Fibroblast of lung (primary cell): ENCODE measurements around the gene TCTN3. TPM values are rescaled to one million over a fixed set of nuclear protein-coding genes. Genes with fewer than 3 reads are reported as not detected.
"Not testable (repeated sequence)": the region's sequence is repeated elsewhere in the genome, so short reads cannot be mapped to it uniquely, and the experiment has no call there.

Experiments used
- DNase-seq, 2 donors: peaks; one replicate each; pipeline versions ENCODE4 v3.0.0 to v3.0.0-alpha.2; 2010; ENCODE audit warnings: low read depth in 2 of 2
- H2AFZ ChIP-seq: 2 replicates; pipeline ENCODE4 v1.5.1; 2012; ENCODE audit warnings: low read length, control low read depth, inconsistent platforms
- H3K27ac ChIP-seq: 2 replicates; pipeline ENCODE4 v1.5.1; 2011; ENCODE audit warnings: low read length, control low read depth; ENCODE audit not compliant: insufficient read depth
- H3K27me3 ChIP-seq: 2 replicates; pipeline ENCODE4 v1.5.1; 2011; ENCODE audit warnings: mild to moderate bottlenecking, low read length; ENCODE audit not compliant: control insufficient read depth, insufficient read depth
- H3K36me3 ChIP-seq: 2 replicates; pipeline ENCODE4 v1.5.1; 2011; ENCODE audit warnings: low read length; ENCODE audit not compliant: control insufficient read depth, insufficient read depth
- H3K4me1 ChIP-seq: 2 replicates; pipeline ENCODE4 v1.5.1; 2011; ENCODE audit warnings: low read length; ENCODE audit not compliant: control insufficient read depth, insufficient read depth; ENCODE audit errors: extremely low read depth
- H3K4me2 ChIP-seq: 2 replicates; pipeline ENCODE4 v1.5.1; 2011; ENCODE audit warnings: low read length, control low read depth; ENCODE audit not compliant: insufficient read depth; ENCODE audit errors: extremely low read depth
- H3K4me3 ChIP-seq, 4 experiments: fragments of 200-600 bp in 1 of 4; sonication (generic) in 1 of 4; replicated peaks in 1 of 4; 2 replicates each; pipeline ENCODE4 v1.5.1; 2011 to 2016; ENCODE audit warnings: low read length in 4 of 4, low read depth in 3 of 4, mild to moderate bottlenecking in 3 of 4, control low read depth in 2 of 4, inconsistent platforms in 1 of 4, mixed read lengths in 1 of 4; ENCODE audit not compliant: insufficient read depth in 1 of 4; ENCODE audit errors: control extremely low read depth in 1 of 4
- H3K79me2 ChIP-seq: 2 replicates; pipeline ENCODE4 v1.5.1; 2012; ENCODE audit warnings: mild to moderate bottlenecking, low read length, inconsistent platforms; ENCODE audit not compliant: control insufficient read depth, insufficient read depth
- H3K9ac ChIP-seq: 2 replicates; pipeline ENCODE4 v1.5.1; 2011; ENCODE audit warnings: mild to moderate bottlenecking, low read length, control low read depth; ENCODE audit not compliant: insufficient read depth
- H3K9me3 ChIP-seq: 2 replicates; pipeline ENCODE4 v1.5.1; 2012; ENCODE audit warnings: low read depth, low read length; ENCODE audit not compliant: control insufficient read depth, insufficient read depth
- H4K20me1 ChIP-seq: 2 replicates; pipeline ENCODE4 v1.5.1; 2011; ENCODE audit warnings: low read length; ENCODE audit not compliant: control insufficient read depth, insufficient read depth; ENCODE audit errors: extremely low read depth
- EZH2 ChIP-seq: IDR thresholded peaks from 2 replicates; pipeline ENCODE4 v1.5.1; 2012; ENCODE audit warnings: low read length, control low read depth, mild to moderate bottlenecking; ENCODE audit errors: missing control alignments
- polyA plus RNA-seq, 2 donors: library from polyadenylated mRNA; depleted of rRNA in 1 of 2; stranded (reverse) in 1 of 2; unstranded in 1 of 2; fragments of >200 nt; gene quantifications; 2 replicates each; pipeline ENCODE4 v1.2.1, GENCODE V29; 2011 to 2012; ENCODE audit warnings: missing spikeins in 1 of 2
- total RNA-seq: library from RNA; depleted of rRNA; stranded (reverse); fragments of >200 nt; gene quantifications from 2 replicates; pipeline ENCODE4 v1.2.1, GENCODE V29; 2014
- TF ChIP-seq, protein P1 (sequence below), 2 donors: IDR thresholded peaks in 1 of 2; conservative IDR thresholded peaks in 1 of 2; 1 replicate in 1 of 2; 2 replicates in 1 of 2; pipeline ENCODE4 v1.5.1; 2011 to 2012; ENCODE audit warnings: low read length in 2 of 2, control low read depth in 1 of 2, inconsistent platforms in 1 of 2, low read depth in 1 of 2, mild to moderate bottlenecking in 1 of 2

The TCTN3 gene
- total and polyA plus RNA-seq, 2 donors (not counting 1 experiment from before 2014, with no cell fraction given), result 42.8 to 50.1 TPM

DNA sequence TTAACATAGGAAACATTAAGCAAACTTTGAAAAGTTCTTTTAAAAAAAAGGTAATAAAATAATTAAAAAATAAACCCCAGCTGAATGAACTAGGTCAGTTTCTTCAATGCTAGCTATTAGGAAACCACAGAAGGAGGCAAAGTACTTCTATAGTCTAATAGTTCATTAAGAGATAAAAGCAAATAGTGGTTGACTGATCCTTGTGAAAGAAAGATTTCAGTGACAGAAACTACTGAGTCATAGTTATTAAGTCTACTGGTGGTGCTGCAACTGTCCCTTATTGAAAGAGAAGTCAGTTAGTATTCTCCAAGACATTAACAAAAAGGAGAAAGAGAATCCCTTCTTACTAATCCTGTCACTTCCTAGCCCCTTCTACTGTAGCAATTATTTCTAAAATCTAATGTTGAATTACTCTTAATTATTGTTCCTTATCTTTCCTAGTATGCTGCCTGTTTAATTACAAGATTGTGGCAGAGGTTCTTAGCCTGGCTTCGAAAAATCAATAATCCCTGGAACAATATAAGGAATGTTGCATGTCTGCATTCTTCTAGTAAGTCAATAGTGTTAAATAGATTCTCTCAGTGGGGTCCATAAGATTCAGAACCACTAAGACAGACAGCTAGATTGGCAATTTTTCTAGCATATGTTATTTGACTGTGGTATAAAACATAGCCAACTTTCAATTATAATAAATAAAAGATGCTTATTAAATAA lies 18.2 kb downstream of the TCTN3 start:
- TF ChIP-seq, protein P1, sequence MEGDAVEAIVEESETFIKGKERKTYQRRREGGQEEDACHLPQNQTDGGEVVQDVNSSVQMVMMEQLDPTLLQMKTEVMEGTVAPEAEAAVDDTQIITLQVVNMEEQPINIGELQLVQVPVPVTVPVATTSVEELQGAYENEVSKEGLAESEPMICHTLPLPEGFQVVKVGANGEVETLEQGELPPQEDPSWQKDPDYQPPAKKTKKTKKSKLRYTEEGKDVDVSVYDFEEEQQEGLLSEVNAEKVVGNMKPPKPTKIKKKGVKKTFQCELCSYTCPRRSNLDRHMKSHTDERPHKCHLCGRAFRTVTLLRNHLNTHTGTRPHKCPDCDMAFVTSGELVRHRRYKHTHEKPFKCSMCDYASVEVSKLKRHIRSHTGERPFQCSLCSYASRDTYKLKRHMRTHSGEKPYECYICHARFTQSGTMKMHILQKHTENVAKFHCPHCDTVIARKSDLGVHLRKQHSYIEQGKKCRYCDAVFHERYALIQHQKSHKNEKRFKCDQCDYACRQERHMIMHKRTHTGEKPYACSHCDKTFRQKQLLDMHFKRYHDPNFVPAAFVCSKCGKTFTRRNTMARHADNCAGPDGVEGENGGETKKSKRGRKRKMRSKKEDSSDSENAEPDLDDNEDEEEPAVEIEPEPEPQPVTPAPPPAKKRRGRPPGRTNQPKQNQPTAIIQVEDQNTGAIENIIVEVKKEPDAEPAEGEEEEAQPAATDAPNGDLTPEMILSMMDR (conservative IDR thresholded peaks at IDR 0.05 in 1 of 2, IDR thresholded peaks at IDR 0.05 in 1 of 2; ENCODE audit: low read depth in 1 of 2, low read length in 2 of 2), result no peak
- no peak for TF ChIP-seq EZH2
- Histone ChIP-seq H3K27ac (no peak overlapping the region), H3K9me3 (no peaks in the 10 kb centered on the region), H3K36me3 (no peaks in the 10 kb centered on the region), H3K4me3 (no peak overlapping the region), H3K4me2 (no peak overlapping the region), H3K4me1 (no peaks in the 10 kb centered on the region), H4K20me1 (no peaks in the 10 kb centered on the region), H3K9ac (no peak overlapping the region), H2AFZ (no peak overlapping the region), H3K79me2 (no peaks in the 10 kb centered on the region), H3K27me3 (no peaks in the 10 kb centered on the region)
- DNase-seq, result no peak

DNA sequence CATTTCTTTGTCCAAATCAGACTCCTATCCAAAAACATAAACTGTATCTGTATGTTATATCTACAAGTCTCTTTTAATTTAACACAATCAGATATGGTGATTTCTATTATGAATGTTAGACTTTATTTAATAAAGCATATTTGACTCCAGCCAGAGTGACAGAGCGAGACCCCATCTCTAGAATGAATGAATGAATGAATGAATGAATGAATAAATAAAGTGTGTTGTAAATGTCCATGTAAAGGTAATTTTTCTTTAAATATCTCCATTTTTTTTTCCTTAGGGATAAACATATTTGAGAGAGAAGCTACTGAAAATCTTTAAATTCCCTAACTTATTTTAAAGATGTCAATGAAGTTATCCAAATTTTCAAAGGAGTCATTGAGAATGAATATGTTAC lies 19.1 kb downstream of the TCTN3 start:
- no peaks in the 10 kb centered on the region for H3K36me3 ChIP-seq
- TF ChIP-seq EZH2, result no peak
- TF ChIP-seq, protein P1 (conservative IDR thresholded peaks at IDR 0.05 in 1 of 2, IDR thresholded peaks at IDR 0.05 in 1 of 2; ENCODE audit: low read depth in 1 of 2, low read length in 2 of 2), result no peak
- no peaks in the 10 kb centered on the region for H3K9me3 ChIP-seq
- no peak overlapping the region for H3K9ac ChIP-seq
- H4K20me1 ChIP-seq, result no peaks in the 10 kb centered on the region
- H3K4me1 ChIP-seq, result no peaks in the 10 kb centered on the region
- no peak overlapping the region for H3K4me2 ChIP-seq
- no peaks in the 10 kb centered on the region for H3K27me3 ChIP-seq
- DNase-seq, result no peak
- H2AFZ ChIP-seq, result no peak overlapping the region
- no peak overlapping the region for H3K27ac ChIP-seq
- H3K79me2 ChIP-seq, result no peaks in the 10 kb centered on the region
- no peak overlapping the region for H3K4me3 ChIP-seq

DNA sequence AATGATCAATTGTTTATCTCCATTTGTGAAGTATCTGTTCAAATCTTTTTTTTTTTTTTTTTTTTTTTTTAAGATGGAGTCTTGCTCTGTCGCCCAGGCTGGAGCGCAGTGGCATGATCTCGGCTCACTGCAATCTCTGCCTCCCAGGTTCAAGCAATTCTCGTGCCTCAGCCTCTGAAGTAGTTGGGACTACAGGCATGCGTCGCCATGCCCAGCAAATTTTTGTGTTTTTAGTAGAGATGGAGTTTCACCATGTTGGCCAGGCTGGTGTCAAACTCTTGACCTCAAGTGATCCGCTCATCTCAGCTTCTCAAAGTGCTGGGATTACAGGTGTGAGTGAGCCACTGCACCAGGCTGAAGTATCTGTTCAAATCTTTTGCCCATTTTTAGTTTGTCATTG lies 21.1 kb downstream of the TCTN3 start:
- DNase-seq, H3K9ac ChIP-seq, H2AFZ ChIP-seq, H3K4me3 ChIP-seq, H3K27me3 ChIP-seq, H3K36me3 ChIP-seq, H3K27ac ChIP-seq, H3K4me1 ChIP-seq, H4K20me1 ChIP-seq, H3K9me3 ChIP-seq, H3K79me2 ChIP-seq, H3K4me2 ChIP-seq: not testable (repeated sequence)
